Lung (tissue), 12 donors: ENCODE results near the gene TGFBR2. TPM values are rescaled to one million over a fixed set of nuclear protein-coding genes. Genes with fewer than 3 reads are reported as not detected.

ENCODE experiments used
- ATAC-seq: fragments of 200-7000 bp; cut with Tn5 transposase; one replicate; pipeline ENCODE4 v1.9.1; 2020; ENCODE audit warnings: moderate number of reproducible peaks; ENCODE audit not compliant: insufficient read depth, low FRiP score
- DNase-seq, 3 donors: peaks; one replicate each; pipeline ENCODE4 v3.0.0-alpha.2; 2013 to 2017
- H3K27ac ChIP-seq, 2 donors: one replicate each; pipeline ENCODE4 v1.5.1; 2013; ENCODE audit warnings: mild to moderate bottlenecking in 2 of 2, moderate library complexity in 2 of 2, control low read depth in 1 of 2, inconsistent platforms in 1 of 2, low read depth in 1 of 2, low read length in 1 of 2
- H3K27me3 ChIP-seq, 3 donors: one replicate each; pipeline ENCODE4 v1.5.1; 2013; ENCODE audit warnings: low read length in 2 of 3; ENCODE audit not compliant: control insufficient read depth in 3 of 3, insufficient read depth in 3 of 3
- H3K36me3 ChIP-seq, 4 donors: one replicate each; pipeline ENCODE4 v1.5.1; 2013; ENCODE audit warnings: low read length in 4 of 4, mild to moderate bottlenecking in 1 of 4, moderate library complexity in 1 of 4; ENCODE audit not compliant: control insufficient read depth in 4 of 4, insufficient read depth in 4 of 4
- H3K4me1 ChIP-seq, 5 donors: one replicate each; pipeline ENCODE4 v1.5.1; 2013; ENCODE audit warnings: low read length in 5 of 5, mild to moderate bottlenecking in 2 of 5, moderate library complexity in 1 of 5; ENCODE audit not compliant: control insufficient read depth in 5 of 5, insufficient read depth in 5 of 5
- H3K4me3 ChIP-seq: one replicate; pipeline ENCODE4 v1.5.1; 2013; ENCODE audit warnings: mild to moderate bottlenecking, control low read depth, moderate library complexity
- H3K9ac ChIP-seq, 2 donors: one replicate each; pipeline ENCODE4 v1.5.1; 2013; ENCODE audit warnings: low read length in 2 of 2, control low read depth in 1 of 2; ENCODE audit not compliant: insufficient read depth in 1 of 2
- H3K9me3 ChIP-seq, 4 donors: one replicate each; pipeline ENCODE4 v1.5.1; 2013; ENCODE audit warnings: low read length in 3 of 4, mild to moderate bottlenecking in 1 of 4, moderate library complexity in 1 of 4; ENCODE audit not compliant: control insufficient read depth in 4 of 4, insufficient read depth in 3 of 4
- CTCF ChIP-seq: IDR thresholded peaks from 2 replicates; pipeline ENCODE4 v1.5.1; 2012; ENCODE audit warnings: mild to moderate bottlenecking; ENCODE audit errors: control extremely low read depth, extremely low read depth
- WGBS, 2 donors: extraction: QIAGEN DNeasy Blood & Tissue Kit; methylation state at CpG; one replicate each; pipeline ENCODE4 v1.1.7; 2013; 5-methylcytosine and 5-hydroxymethylcytosine counted together
- polyA plus RNA-seq, 2 donors: library from polyadenylated mRNA; stranded (reverse); fragments of 200-250 nt; gene quantifications; one replicate each; pipeline ENCODE4 v1.2.1, GENCODE V29; 2013
- total RNA-seq, 2 donors: library from RNA; depleted of rRNA in 1 of 2; stranded (reverse); fragments of >200 nt in 1 of 2; gene quantifications; one replicate each; pipeline ENCODE4 v1.2.1, GENCODE V29; 2014 to 2021
- donor health status: control.
- donor health status: control.
- donor health status: Bipolar disorder and iron deficiency.
- donor health status: healthy.
- donor health status: DM: yes; HTN: yes; CAD: no.

TGFBR2 gene
- total and polyA plus RNA-seq, 4 donors, result 31.1 to 232 (median 163) TPM

GRCh38 chr3:30605706-30606300 lies 598 bp upstream of the TGFBR2 start:
- H3K9ac ChIP-seq, result peak overlapping the region in 1 of 2 donors; percentile 39
- H3K4me3 ChIP-seq, result no peak overlapping the region
- peak overlapping the region; percentile 99 for H3K27ac ChIP-seq
- no peak for ATAC-seq
- peaks cover 3 to 25% (median 14%) of the 10 kb centered on the region in 5 donors for H3K4me1 ChIP-seq
- H3K36me3 ChIP-seq, result peaks cover 0 to 2% (median 0%) of the 10 kb centered on the region in 4 donors
- DNase-seq, result no peak
- 29 to 42% methylated on average over 10 of the region's 10 CpGs for WGBS, 2 donors
- no peaks in the 10 kb centered on the region for H3K27me3 ChIP-seq
- no peaks in the 10 kb centered on the region for H3K9me3 ChIP-seq
- no peak for TF ChIP-seq CTCF

GRCh38 chr3:30607032-30607833 lies 832 bp downstream of the TGFBR2 start:
- Histone ChIP-seq H3K4me1 (peaks cover 4 to 31% (median 14%) of the 10 kb centered on the region in 5 donors), H3K4me3 (peak overlapping the region; percentile 99), H3K36me3 (peaks cover 0 to 2% (median 0%) of the 10 kb centered on the region in 4 donors), H3K27me3 (no peaks in the 10 kb centered on the region), H3K9ac (peak overlapping the region; percentile 57 to 82), H3K9me3 (no peaks in the 10 kb centered on the region), H3K27ac (peak overlapping the region; percentile 99)
- TF ChIP-seq CTCF, result no peak
- peak; percentile 42 for ATAC-seq
- peak; percentile 75 to 80 (median 78) for DNase-seq
- 1 to 2% methylated on average over 45 of the region's 45 CpGs for WGBS, 2 donors

- H3K36me3 ChIP-seq, result peaks cover 0 to 2% (median 0%) of the 10 kb centered on the region in 4 donors
- no peak overlapping the region for H3K4me3 ChIP-seq
- H3K27me3 ChIP-seq, result no peaks in the 10 kb centered on the region
- H3K9ac ChIP-seq, result no peak overlapping the region
- peaks cover 6 to 38% (median 14%) of the 10 kb centered on the region in 5 donors for H3K4me1 ChIP-seq
- H3K27ac ChIP-seq, result peak overlapping the region in 1 of 2 donors; percentile 80
- 38 to 50% methylated on average over 2 of the region's 2 CpGs for WGBS, 2 donors
- no peaks in the 10 kb centered on the region for H3K9me3 ChIP-seq
- no peak for TF ChIP-seq CTCF
- DNase-seq (peak in 1 of 3 donors; percentile 28), ATAC-seq (no peak)
These were observed 2.2 kb downstream of the TGFBR2 start for GRCh38 chr3:30608598-30608947.
